ENCODE measurements around the gene BTF3.
"Not testable (repeated sequence)": the region's sequence is repeated elsewhere in the genome, so short reads cannot be mapped to it uniquely, and the experiment has no call there.

BTF3 gene

DNA sequence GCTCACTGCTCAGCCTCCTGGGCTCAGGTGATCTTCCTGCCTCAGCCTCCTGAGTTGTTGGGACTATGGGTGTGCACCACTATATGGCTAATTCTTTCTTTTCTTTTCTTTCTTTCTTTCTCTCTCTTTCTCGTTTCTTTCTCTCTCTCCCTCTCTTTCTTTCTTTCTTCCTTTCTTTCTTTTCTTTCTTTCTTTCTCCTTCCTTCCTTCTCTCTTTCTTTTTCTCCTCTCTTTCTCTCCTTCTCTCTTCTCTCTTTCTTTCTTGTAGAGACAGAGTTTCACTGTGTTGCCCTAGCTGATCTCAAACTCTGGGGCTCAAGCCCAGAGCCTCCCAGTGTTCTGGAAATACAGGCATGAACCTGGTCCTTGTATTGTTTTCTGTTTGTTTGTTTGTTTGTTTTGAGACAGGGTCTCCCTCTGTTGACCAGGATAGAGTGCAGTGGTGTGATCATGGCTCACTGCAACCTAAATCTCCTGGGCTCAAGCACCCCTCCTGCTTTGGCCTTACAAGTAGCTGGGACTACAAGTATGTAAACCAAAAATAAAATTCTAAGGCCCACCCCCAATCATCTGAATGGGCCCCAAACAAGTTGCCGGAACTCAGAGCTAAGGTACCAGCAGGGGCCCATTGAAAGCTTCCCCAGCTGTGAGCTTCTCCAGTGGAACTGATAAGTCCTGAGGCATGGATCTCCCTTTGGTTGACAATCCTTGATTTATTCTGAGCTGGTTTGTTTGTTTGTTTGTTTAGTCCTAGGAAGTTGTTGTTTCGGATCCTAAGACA lies 11.9 kb upstream of the BTF3 start:
- no peak for DNase-seq (ENCODE audit: low spot score)

DNA sequence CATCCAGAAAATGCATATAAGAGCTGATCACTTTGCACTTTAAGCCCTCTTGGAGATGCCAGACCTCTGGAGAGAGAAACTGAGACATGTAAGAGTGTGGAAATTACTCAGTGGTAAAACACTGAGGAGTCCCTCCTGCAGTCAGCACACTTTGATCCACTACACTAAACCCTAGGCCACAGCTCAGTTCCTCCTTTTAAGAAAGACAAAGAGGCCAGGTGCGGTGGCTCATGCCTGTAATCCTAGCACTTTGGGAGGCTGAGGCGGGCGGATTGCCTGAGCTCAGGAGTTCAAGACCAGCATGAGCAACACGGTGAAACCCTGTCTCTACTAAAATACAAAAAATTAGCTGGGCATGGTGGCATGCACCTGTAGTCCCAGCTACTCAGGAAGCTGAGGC lies 11.0 kb upstream of the BTF3 start:
- DNase-seq (ENCODE audit: low spot score): not testable (repeated sequence)

DNA sequence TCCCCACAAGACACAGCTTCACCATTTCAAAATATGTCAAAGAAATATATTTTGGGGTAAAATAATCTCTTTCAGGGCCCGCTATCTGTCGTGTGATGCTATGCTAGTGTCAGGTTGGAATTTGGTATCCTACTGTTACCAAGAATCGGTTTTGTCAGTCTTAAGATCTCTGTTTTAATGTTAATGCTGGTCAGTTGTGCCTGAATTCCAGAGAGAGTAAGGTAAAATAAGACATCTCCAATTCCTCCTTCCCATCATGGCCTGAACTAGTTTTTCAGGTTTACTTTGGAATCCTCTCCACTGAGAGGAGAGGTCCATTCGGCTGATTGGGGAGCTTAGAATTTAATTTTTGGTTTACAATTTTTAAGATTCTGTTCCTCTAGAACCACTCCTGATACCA lies 10.4 kb upstream of the BTF3 start:
- DNase-seq (ENCODE audit: low spot score): no peak

DNA sequence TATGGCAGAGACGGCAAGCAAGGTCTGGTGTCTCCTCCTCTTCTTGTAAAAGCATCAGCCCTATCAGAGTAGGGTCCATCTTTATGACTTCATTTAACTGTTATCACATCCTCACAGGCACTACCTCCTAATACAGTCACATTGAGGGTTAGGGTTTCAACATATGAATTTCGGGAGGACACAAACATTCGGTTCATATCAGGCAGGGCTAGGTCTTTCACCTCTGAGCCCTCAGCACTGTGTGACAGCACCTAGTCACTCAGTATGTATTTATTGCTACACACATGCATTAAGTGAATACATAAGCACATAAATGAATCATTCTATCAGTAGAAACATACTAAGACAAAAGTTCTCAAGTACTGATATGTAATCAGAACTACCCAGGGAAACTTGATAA lies 9.4 kb upstream of the BTF3 start:
- no peak for DNase-seq (ENCODE audit: low spot score)

DNA sequence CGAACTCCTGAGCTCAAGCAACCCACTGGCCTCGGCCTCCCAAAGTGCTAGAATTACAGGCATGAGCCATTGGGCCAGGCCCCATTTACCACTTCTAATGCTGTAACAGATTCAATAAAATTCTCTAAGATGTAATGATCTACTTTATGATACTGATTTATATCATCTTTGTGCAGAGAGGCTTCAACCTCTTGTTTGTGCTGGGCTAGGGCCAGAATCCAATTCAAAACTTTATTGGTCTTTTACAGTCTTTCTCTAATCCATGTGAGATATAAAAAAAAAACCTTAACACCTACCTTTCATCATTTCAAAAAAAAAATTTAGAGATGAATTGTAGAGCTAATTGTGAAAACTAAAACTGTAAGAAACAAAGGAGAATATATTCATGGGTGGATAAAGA lies 8.2 kb upstream of the BTF3 start:
- DNase-seq (ENCODE audit: low spot score): no peak

DNA sequence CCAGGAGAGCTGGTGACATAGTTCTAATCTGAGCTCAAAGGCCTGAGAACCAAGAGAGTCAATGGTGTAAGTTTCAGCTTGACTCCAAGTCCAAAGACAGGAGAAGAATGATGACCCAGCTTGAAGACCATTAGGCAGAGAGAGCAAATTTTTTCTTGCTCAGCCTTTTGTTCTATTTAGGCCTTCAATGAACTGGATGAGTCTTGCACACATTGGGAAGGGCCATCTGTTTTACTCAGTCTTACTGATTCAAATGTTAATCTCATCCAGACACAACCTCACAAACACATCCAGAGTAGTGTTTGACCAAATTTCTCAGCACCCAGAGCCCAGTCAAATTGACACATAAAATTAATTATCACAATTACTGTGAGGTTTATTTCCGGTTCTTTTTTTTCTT lies 7.1 kb upstream of the BTF3 start:
- DNase-seq (ENCODE audit: low spot score): no peak

DNA sequence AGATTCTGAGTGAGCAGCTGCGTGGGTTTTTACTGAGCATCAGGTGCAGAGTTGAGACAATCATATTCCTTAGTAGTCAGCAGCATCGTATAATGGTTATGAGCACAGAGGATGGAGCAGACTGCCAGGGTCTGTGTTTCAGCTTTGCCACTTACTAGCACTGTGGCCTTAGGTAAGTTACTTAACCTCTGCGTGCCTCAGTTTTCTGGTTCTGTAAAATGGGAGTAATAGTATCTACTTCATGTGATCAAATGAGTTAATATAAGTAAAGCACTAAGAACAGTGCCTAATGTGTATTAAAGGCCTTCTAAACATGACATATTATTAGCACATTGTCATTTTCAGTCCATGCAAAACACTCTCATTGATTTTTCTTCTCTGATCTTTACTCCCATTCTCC lies 4.8 kb upstream of the BTF3 start:
- no peak for DNase-seq (ENCODE audit: low spot score)

DNA sequence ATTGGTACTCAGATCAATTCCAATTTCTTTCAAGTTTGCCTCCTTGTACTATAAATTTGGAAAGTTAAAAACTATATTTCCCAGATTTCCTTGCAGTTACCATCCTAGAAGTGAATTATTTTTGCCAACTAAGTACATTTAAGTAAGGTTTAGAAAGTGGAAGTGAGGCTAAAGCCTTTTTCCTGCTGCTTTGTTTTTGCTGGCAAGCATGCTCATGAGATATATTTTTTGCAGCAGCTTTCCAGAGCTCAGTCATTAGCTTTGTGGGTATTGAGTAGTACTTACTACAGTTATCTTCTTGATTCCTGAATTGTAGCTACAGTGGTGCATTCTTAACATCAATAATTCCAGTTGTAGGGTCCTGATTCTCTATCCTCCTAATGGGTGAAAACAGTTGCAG lies 3.5 kb upstream of the BTF3 start:
- DNase-seq (ENCODE audit: low spot score): no peak

DNA sequence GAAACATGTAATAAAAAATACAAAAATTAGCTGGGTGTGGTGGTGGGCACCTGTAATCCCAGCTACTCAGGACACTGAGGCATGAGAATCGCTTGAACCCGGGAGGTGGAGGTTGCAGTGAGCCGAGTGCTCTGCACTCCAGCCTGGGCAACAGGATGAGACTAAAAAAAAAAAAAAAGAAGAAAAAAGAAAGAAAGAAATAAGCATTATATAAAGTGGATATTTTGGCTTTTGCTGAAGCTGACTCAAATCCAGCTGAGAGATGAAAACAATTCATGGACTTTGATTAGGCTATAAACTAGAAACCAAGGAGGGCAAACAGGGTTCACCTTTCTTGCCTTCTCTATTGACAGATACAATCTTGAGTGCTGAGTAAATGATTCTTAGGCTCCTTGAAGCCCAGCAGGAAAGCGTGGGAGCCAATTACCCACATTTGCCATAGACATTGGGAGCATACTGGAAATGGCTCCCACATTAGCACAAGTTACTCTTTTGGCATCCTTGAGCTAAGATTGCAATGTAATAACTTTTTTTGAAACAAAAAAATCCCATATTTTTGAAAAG lies 2.4 kb upstream of the BTF3 start:
- DNase-seq (ENCODE audit: low spot score): no peak

DNA sequence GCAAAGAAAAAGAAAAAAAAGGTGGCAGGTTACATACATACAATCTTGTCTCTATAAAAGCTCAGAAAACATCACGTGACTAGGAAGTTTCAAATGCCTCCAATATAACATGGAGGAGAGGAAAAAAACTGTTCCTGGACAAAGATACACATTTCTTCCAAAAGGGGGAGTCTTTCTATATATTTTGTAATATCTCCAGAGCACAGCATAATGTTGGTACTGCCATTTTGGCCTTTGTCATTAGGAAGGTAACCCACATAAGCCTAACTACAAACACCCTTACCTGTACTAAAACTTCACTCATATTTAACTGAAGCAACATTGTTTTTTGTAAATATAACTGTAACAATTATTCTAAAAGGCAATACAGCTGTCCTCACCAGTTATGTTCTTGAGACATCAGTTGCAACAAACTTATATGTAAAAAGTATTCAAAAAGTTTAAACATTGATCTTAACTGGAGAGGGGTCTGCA lies 1.2 kb upstream of the BTF3 start:
- DNase-seq (ENCODE audit: low spot score): peak; percentile 40

DNA sequence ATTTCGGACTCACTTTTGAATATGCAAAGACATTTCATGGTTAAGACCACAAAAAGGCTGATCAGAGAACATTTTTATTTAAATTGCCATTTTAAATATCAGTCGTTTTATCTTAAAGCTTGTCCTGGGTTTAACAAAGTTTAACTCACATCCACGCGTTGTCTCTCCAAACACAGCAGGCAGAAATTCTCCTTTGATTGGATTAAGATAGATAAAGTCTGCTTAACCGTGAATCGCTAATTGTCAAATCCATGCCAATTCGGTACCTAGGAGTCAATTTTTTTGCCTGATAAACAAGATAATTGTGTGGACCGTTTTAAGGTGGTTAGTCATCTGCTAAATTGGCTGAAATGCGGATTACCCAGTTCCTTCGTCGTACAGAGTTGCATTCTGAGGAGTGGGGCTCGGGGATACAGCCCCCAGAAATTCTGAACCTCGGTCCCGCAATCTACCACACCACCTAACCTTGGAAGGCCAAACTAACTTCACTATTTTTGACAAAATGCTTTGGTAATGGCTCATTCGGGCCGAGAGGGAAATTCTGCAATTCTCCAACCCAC lies 665 bp upstream of the BTF3 start:
- no peak for DNase-seq (ENCODE audit: low spot score)

DNA sequence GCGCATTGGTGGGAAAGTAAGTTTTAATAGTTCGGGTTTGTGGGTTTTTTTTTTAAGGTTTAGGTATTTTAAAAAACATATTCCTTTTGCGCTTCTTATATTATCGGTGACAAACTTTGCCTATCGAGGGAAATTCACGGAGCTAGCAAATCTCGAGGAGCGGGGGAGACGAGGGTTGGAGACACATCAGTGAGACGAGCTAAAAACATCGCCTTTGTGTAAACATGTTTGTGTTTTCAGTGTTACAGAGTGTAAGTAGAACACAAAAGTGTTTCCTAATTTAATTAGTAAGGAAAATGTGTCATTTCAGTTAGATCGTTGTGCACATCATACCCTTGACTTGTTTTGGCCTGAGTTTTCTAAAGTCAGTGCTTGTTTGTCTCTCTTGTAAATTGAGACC lies 945 bp downstream of the BTF3 start:
- no peak for DNase-seq (ENCODE audit: low spot score)

DNA sequence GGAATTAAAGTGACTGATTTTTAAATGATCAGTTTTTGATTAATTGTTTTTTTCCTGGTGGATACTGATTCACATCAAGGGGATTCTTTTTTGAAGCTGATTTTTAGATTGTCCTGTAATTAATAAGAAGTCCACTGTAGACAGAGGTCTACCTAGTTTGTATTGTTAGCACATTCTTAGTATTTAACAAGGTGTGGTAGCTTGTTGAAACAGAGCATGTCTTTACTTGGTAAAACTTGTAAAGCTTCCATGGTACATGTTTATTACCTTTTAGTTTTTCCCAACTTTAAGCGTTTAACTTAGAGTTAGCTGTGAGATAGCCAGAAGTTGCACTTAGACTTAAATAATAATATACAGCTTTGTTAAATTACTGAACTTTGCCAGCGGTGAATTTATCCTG lies 1.5 kb downstream of the BTF3 start:
- no peak for DNase-seq (ENCODE audit: low spot score)

DNA sequence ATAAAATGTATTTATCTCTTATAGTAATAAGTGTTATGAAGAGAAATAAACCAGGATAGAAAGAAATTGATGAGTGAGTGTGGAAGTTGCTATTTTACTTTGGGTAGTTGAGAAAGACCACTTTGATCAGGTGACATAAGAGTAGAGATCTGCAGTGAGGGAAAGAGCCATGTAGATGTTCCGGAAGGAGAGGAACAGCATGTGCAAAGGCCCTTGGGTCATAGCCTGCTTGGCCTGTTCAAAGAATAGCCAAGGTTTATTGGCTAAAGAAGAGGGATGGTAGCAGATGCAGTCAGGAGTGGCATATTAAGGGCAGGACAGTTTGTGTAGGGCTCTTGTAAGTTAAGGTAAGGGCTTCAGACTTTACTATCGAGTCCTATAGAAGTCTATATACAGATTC lies 3.2 kb downstream of the BTF3 start:
- no peak for DNase-seq (ENCODE audit: low spot score)

DNA sequence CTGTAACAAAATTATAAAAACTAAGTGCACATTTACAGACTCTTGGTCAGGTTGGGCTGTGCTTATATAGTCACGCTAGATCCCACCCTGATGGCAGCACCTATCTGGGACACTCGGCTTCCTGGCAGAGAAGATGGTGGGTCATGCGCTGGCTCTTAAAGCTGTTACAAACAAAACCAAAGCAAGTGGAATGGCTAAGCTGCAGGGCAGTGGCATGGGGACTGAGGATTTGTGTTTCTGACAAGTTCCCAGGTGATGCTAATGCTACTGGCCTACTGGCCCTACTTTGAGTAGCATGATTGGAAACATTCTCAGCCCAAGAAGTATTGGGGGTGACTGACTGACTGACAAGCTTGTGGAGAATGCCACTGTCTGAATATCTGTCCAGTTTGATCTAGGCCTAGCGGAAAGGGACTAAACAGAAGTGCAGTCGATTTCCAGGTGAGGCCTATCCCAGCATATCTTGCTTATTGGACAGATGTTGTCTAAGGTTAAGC lies 8.3 kb downstream of the BTF3 start:
- DNase-seq (ENCODE audit: low spot score): no peak

DNA sequence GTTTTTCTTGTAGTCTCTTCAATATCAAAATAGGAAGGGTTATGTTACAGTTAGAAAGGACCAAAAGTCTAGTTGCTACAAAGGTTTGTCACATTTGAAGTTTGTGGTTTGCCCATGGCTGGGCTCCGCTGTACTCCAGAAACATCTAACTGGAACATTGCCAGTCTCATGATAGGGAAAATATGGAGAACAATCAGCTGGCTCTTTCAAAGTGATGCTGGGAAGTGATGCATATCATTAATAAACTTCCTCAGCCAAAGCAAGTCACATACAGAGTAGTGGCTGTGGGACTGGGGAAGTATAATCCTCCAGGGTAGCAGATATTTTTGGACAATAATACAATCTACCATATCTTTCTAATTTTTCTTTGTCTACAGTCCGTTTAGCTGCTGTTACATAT lies 8.8 kb downstream of the BTF3 start:
- DNase-seq (ENCODE audit: low spot score): no peak

DNA sequence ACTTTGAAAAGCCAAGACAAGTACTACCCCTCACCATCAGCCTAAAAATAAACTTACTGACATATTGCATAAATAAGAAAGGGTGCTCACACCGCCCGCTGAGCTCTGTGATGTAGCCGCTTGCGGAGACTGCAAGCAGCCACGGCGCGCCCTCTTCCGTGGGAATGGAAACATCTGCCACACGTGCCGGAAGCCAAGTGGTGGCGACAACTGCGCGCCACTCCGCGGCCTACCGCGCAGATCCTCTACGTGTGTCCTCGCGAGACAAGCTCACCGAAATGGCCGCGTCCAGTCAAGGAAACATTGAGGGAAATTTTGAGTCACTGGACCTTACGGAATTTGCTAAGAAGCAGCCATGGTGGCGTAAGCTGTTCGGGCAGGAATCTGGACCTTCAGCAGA lies 10.3 kb downstream of the BTF3 start:
- not testable (repeated sequence) for DNase-seq (ENCODE audit: low spot score)

DNA sequence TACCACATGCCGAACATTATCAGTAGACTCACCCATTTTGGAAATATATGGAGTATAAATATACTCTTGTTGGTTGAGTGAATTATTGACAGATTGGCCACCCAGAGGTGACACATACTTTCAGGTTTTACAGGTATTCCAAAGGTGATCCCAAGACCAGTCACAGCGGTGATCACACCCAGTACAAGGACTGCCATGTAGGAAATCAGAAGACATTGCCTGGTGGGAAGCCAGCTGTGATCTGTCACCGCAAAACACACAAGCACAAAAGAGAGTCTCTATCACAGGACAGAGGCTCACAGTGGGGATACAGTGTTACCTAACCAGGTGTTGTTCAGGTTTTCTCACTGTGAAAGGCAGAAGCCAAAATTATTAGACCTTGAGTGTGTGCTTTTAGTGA lies 15.8 kb downstream of the BTF3 start:
- DNase-seq (ENCODE audit: low spot score): no peak

DNA sequence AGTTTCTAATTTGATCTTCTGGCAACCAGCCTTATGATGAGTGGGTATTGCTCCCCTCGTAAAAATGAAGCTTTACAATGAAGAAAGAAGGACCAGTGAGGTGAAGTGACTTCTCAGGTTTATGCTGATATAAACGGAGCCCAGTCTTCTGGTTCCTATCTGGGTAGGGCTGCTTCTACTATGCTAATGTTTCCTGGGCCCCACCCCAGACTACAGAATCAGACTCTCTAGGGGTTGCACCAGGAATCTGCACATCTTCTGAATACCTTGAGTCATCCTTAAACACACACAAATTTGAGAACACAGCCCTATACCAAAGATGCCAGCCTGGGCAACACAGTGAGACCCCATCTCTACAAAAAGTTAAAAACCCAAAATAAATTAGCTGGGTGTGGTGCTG lies 16.2 kb downstream of the BTF3 start:
- no peak for DNase-seq (ENCODE audit: low spot score)

DNA sequence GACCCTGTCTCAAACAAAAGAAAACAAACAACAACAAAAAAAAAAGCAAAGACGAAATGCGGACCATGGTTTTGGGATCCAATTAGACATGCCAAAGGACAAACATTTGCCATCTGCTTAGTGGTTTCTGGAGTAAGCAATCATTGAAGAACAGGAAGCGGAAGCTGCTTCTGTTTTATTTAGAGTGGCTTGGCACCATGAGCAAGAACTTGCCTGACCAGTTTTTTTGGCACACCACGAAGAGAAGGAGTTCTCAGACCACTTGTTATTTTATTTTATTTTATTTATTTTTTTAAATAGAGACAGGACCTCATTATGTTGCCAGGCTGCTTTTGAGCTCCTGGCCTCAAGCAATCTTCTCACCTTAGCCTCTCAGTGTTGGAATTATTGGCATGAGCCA lies 17.0 kb downstream of the BTF3 start:
- no peak for DNase-seq (ENCODE audit: low spot score)

DNA sequence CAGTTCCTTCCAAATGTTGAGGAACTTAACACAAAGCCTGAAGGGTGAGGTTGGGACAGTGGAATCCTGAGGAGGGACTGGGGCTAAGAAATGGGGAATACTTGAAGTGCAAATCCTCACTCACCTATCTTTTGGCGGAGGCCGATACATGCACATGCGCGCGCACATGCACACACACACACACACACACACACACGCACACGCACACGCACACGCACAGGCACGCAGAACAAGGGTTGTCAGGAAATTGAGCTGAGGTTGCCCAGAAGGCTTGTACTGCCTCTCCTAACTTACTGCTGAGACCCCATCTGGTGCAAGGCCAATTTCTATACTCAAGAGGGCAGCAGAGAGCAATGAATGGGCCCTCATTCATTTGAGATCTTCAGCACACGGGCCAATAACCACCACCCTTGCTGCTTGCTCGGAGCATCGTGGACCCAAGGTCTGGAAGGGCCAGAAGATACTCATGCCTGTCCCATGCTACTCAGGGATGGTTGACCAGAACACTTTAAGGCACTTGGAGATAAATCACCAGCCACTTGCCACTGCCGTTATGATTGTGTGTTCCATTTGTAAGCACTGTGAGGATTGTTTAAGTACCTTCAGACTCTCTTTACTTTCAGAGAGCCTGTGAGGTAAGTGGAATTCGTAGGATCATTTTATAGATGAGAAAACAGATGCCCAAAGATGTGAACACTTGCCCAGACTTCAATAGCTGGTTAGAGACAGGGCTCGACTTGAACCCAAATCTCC lies 21.5 kb downstream of the BTF3 start:
- DNase-seq (ENCODE audit: low spot score): peak; percentile 87

DNA sequence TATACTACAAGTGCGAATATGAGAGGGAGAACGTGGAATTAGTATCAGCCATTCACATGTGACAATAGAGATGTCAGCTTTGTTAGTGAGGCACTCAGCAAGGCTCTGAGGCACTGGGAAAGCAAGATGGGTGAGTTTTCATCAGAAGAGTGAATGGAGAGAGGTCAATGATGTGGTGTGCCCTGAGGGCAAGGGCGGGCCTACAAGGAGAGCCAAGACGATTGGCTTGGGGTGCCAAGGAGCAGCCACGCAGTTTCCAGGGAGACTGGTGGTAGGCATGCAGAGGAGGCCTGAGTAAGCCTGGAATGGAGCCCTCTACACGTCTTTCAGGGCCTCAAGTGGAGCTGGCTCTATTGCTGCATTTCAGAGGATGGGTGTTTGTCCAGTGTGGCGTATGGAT lies 24.7 kb downstream of the BTF3 start:
- no peak for DNase-seq (ENCODE audit: low spot score)

DNA sequence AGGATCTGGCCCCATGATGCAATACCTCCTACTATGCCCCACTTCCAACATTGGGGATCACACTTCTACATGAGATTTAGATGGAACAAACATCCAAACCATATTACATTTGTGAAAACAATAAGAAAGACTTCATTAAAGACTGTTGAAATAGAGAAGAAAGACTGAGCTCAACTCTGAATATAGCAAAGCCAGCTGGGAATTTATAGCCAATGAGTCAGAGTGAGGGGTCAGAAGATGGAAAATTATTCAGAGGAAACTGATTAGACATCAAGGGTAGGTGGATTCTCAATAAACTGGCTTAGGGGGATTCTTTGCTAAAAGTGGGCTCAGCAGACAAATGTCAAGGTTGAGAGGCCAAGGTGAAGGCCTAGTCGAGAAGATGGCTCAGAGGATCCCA lies 25.6 kb downstream of the BTF3 start:
- DNase-seq (ENCODE audit: low spot score): no peak

Measured in activated CD4-positive, alpha-beta T cell treated with anti-CD3 and anti-CD28 coated beads, Interleukin-2, Interleukin-4, amounts not matched to agents 100 ng/mL and 50 ng/mL, durations not matched to agents 16 hours and 8 hours (primary cell).